IPS-18a (cell line): ENCODE data around the gene GGT6.
"Not testable (repeated sequence)": the region's sequence is repeated elsewhere in the genome, so short reads cannot be mapped to it uniquely, and the experiment has no call there.

Experiments
- H3K27ac ChIP-seq: one replicate; pipeline ENCODE4 v1.5.1; 2013; ENCODE audit warnings: low read length
- H3K27me3 ChIP-seq: one replicate; pipeline ENCODE4 v1.6.1; 2013; ENCODE audit warnings: mild to moderate bottlenecking, low read length; ENCODE audit not compliant: control insufficient read depth, insufficient read depth
- H3K36me3 ChIP-seq: one replicate; pipeline ENCODE4 v1.6.1; 2013; ENCODE audit warnings: low read depth, low read length; ENCODE audit not compliant: control insufficient read depth
- H3K4me1 ChIP-seq: one replicate; pipeline ENCODE4 v1.6.1; 2013; ENCODE audit warnings: low read depth, low read length; ENCODE audit not compliant: control insufficient read depth
- H3K4me3 ChIP-seq: one replicate; pipeline ENCODE4 v1.5.1; 2013; ENCODE audit warnings: low read length
- H3K9ac ChIP-seq: one replicate; pipeline ENCODE4 v1.6.1; 2013; ENCODE audit warnings: mild to moderate bottlenecking, low read length, moderate library complexity
- H3K9me3 ChIP-seq: one replicate; pipeline ENCODE4 v1.6.1; 2013; ENCODE audit warnings: low read depth, low read length; ENCODE audit not compliant: control insufficient read depth

Gene GGT6, protein sequence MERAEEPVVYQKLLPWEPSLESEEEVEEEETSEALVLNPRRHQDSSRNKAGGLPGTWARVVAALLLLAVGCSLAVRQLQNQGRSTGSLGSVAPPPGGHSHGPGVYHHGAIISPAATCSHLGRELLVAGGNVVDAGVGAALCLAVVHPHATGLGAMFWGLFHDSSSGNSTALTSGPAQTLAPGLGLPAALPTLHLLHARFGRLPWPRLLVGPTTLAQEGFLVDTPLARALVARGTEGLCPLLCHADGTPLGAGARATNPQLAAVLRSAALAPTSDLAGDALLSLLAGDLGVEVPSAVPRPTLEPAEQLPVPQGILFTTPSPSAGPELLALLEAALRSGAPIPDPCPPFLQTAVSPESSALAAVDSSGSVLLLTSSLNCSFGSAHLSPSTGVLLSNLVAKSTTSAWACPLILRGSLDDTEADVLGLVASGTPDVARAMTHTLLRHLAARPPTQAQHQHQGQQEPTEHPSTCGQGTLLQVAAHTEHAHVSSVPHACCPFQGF

DNA sequence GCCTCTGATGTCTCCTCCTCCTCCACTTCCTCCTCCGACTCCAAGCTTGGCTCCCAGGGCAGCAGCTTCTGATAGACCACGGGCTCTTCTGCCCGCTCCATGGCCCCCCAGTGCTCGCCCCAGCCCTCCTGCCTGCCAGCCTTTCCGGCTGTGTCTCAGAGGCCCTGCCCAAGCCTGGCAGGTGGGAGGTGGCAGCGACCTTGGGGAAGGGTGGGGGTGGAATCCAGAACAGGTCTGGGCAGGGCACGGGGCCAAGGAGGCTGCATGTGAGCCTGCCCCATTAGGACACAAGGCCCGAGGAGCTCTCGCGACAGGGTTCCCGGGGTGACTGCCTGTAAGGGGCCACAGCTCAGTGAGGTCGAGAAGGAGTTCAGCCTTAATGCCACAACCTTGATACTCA is at the start of gene GGT6:
Gene GGT6 (minus strand): TSS at position 157 of the 400 bp plus-strand sequence. CDS start 56 bp downstream, at position 101.
- no peak within 1 kb of the TSS for H3K4me3 ChIP-seq
- no peaks in the 10 kb centered on the region for H3K36me3 ChIP-seq
- no peaks in the 10 kb centered on the region for H3K27me3 ChIP-seq
- H3K9me3 ChIP-seq: no peaks in the 10 kb centered on the region
- no peak within 1 kb of the TSS for H3K9ac ChIP-seq
- H3K27ac ChIP-seq: no peak within 1 kb of the TSS
- H3K4me1 ChIP-seq: peaks cover 8% of the 10 kb centered on the region

DNA sequence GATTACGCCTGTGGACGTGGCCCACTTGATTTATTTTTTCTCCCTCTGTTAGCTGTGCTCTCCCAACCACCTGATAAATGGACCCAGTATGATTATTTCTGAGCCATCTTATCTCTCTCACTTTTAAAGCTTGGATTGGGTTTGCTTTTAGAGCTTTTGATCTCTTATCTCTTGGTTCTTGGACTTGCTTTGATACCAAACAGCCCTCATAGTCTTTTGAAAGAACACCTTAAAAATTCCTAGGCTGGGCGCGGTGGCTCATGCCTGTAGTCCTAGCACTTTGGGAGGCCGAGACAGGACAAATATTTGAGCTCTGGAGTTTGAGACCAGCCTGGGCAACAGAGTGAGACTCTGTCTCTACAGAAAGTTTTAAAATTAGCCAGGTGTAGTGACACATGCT is 49.8 kb upstream of the GGT6 start:
- Histone ChIP-seq H3K27me3 (no peaks in the 10 kb centered on the region), H3K36me3 (no peaks in the 10 kb centered on the region), H3K4me1 (peaks cover 7% of the 10 kb centered on the region), H3K27ac (no peak overlapping the region), H3K9ac (no peak overlapping the region), H3K4me3 (no peak overlapping the region), H3K9me3 (no peaks in the 10 kb centered on the region)

DNA sequence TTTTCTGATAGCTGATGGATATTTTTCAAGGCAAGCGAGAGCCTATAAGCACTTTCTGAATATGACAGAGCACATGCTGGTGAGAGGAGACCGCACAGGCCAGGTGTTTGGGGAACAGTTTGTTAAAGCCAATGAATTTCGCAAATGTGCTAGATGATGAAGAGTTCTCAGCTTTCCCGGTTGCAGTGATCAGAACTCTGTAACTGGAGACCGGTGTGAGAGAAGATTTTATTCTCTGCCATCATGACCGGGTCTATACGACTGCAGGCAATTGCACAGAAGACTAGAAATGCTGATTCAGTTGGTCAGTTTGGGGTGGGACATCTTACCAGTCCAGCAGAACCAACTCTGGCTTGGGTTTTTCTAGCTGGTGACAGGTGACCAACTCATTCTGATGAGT is 49.4 kb upstream of the GGT6 start:
- H3K27me3 ChIP-seq: no peaks in the 10 kb centered on the region
- no peaks in the 10 kb centered on the region for H3K9me3 ChIP-seq
- no peak overlapping the region for H3K27ac ChIP-seq
- H3K4me1 ChIP-seq: peaks cover 7% of the 10 kb centered on the region
- H3K9ac ChIP-seq: no peak overlapping the region
- H3K36me3 ChIP-seq: no peaks in the 10 kb centered on the region
- no peak overlapping the region for H3K4me3 ChIP-seq

DNA sequence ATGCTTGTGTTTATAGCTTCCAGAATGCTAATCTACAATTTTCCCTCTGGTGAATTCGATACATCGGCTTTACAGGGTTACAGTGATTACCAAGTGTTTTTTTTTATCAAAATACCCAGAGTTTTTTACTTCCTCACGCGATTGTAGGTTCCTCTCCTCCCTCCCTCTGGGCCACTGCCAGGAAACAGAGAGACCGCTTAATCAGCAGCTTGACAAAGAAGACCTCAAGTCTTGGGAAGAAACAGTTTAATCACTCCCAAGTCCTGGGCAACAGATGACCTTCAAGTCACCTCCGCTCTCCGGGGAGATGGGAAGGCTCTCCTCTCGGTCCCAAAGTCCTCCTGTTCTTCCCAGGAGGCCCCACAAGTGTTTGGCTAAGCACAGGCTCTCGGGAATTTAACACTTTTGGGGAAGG is 47.4 kb upstream of the GGT6 start:
- peaks cover 7% of the 10 kb centered on the region for H3K4me1 ChIP-seq
- H3K9ac ChIP-seq: no peak overlapping the region
- no peak overlapping the region for H3K4me3 ChIP-seq
- no peaks in the 10 kb centered on the region for H3K9me3 ChIP-seq
- H3K27ac ChIP-seq: no peak overlapping the region
- no peaks in the 10 kb centered on the region for H3K27me3 ChIP-seq
- no peaks in the 10 kb centered on the region for H3K36me3 ChIP-seq

DNA sequence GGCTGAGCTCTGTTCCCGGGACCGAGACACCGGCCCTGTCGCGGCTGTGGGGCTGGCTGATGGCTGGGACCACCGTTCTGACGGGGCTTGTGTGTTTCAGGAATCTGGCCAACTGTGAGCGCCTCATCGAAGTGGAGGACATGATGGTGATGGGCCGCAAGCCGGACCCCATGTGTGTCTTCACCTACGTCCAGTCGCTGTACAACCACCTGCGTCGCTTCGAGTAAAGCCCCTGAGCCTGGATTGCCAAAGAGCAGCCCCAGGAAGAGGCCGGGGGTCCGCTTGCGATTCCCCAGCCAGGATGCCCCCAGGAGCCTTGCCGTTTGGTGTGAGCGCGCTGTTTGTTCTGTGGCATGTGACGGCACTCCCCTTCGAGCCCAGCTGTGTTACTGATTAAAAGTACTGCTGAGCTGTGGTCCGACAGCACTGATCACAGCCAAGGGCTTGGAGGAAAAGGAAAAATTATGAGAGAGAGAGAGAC is 46.9 kb upstream of the GGT6 start:
- Histone ChIP-seq H3K9ac (no peak overlapping the region), H3K4me3 (no peak overlapping the region), H3K9me3 (no peaks in the 10 kb centered on the region), H3K27me3 (no peaks in the 10 kb centered on the region), H3K36me3 (no peaks in the 10 kb centered on the region), H3K27ac (no peak overlapping the region), H3K4me1 (peaks cover 7% of the 10 kb centered on the region)

DNA sequence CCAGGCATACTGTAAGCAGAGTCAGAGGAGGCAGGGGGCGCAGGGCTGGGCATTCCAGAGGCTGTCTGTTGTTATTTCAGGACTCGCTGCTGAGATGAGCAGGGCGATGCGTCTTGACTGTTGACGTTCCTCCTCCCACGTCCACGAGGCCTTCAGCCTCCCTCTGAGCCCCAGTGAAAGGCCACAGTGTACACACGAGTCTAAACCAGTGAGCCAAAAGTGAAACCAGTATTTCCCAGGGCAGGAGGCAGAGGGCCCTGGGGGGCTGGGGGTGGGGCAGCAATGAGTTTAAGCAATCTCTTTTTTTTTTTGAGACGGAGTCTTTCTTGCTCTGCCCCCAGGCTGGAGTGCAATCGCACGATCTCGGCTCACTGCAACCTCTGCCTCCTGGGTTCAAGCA is 45.4 kb upstream of the GGT6 start:
- H3K4me3 ChIP-seq: no peak overlapping the region
- peaks cover 7% of the 10 kb centered on the region for H3K4me1 ChIP-seq
- no peak overlapping the region for H3K27ac ChIP-seq
- no peak overlapping the region for H3K9ac ChIP-seq
- no peaks in the 10 kb centered on the region for H3K36me3 ChIP-seq
- no peaks in the 10 kb centered on the region for H3K9me3 ChIP-seq
- no peaks in the 10 kb centered on the region for H3K27me3 ChIP-seq

DNA sequence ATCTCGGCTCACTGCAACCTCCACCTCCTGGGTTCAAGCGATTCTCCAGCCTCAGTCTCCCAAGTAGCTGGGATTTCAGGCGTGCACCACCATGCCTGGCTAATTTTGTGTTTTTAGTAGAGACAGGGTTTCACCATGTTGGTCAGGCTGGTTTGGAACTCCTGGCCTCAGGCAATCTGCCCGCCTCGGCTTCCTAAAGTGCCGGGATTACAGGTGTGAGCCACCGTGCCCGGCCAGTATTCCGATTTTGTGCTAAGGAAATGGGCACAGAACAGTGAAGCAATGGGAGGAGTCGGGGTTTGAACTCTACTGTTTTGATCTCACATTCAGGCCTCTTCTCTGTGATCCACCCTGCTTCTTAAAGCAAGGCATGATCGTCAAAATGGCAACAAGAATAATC is 44.4 kb upstream of the GGT6 start:
- not testable (repeated sequence) for H3K36me3 ChIP-seq, H3K9ac ChIP-seq, H3K27ac ChIP-seq, H3K4me3 ChIP-seq, H3K27me3 ChIP-seq, H3K9me3 ChIP-seq
- H3K4me1 ChIP-seq: peaks cover 13% of the 10 kb centered on the region

DNA sequence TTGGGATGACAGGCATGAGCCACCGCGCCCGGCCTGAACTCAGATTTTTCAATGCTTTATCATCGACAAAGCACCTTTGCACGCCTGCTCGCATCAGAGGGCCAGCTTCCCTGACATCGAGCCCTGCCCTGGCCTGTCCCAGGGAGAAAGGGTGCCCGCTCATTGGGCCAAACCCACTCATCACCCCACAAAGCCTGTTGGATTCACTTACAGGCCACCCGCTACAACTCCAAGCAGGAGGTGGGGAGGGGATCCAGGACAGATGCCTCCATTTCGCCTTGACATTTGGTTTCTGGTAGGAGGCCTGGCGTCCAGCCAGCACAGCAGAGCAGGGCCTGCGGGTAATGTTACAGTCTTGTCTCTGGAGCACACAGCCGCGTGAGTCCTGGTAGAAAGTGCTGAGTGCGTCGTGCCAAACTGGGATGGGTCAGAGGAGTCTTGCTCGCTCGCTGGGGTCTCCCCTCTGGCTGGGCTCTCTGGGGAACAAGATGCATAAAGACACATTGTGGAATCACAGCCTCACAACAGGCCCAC is 43.8 kb upstream of the GGT6 start:
- H3K4me1 ChIP-seq: peaks cover 16% of the 10 kb centered on the region

DNA sequence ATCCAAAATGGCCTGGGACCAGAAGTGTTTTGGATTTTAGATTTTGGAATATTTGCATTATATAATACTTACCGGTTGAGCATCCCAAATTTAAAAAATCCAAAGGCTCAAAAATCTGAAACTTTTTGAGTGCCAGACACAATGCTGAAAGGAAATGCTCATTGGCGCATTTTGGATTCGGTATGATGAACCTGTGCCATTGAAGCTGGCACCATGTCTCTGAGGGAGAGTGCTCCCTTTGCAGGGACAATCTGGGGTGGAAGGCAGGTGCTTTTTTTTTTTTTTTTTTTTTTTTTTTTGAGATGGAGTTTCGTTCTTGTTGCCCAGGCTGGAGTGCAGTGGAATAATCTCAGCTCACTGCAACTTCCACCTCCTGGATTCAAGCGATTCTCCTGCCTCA is 41.7 kb upstream of the GGT6 start:
- H3K9me3 ChIP-seq: no peaks in the 10 kb centered on the region
- H3K27me3 ChIP-seq: no peaks in the 10 kb centered on the region
- no peak overlapping the region for H3K27ac ChIP-seq
- H3K36me3 ChIP-seq: no peaks in the 10 kb centered on the region
- H3K4me1 ChIP-seq: peaks cover 11% of the 10 kb centered on the region
- no peak overlapping the region for H3K4me3 ChIP-seq
- no peak overlapping the region for H3K9ac ChIP-seq

More for the DNA sequence above, 43.8 kb upstream of the GGT6 start:
- H3K27ac ChIP-seq: no peak overlapping the region
- H3K4me3 ChIP-seq: no peak overlapping the region
- H3K36me3 ChIP-seq: no peaks in the 10 kb centered on the region
- no peaks in the 10 kb centered on the region for H3K9me3 ChIP-seq
- H3K27me3 ChIP-seq: no peaks in the 10 kb centered on the region
- no peak overlapping the region for H3K9ac ChIP-seq

DNA sequence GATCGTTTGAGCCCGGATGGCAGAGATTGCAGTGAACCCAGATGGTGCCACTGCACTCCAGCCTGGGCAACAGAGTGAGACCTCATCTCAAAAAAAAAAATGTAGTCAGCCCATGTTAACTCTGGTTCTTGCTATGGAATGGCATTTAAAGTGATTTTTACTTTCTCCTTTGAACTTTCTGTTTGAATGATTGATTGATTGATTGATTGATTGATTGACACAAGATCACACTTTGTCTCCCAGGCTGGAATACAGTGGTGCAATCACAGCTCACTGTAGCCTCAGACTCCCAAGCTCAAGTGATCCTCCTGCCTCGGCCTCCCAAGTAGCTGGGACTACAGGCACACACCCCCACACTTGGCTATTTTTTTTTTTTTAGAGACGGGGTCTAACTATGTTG is 40.9 kb upstream of the GGT6 start:
- Histone ChIP-seq H3K27ac (no peak overlapping the region), H3K27me3 (no peaks in the 10 kb centered on the region), H3K4me3 (no peak overlapping the region), H3K4me1 (peaks cover 11% of the 10 kb centered on the region), H3K9me3 (no peaks in the 10 kb centered on the region), H3K9ac (no peak overlapping the region), H3K36me3 (no peaks in the 10 kb centered on the region)

DNA sequence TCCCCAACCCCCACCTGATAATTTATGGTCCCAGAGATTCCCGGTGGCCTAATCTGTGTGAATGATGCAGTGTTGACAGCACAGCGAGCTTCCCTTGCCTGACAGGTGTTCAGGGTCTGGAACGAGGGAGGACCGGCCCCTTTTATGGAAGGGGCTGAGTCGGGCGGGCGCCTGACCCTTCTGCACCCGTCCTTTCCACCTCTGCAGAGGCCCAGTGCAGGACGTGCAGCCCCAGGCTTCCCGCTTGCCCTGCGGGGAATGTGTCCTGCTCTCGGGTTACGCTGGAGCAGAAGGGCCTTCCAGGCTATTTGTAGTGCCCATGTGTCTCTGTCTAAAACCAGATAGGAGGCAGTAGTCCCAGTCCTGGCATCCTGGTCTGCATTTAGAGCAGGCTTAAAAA is 40.2 kb upstream of the GGT6 start:
- no peak overlapping the region for H3K27ac ChIP-seq
- no peaks in the 10 kb centered on the region for H3K9me3 ChIP-seq
- H3K27me3 ChIP-seq: no peaks in the 10 kb centered on the region
- peak overlapping the region; percentile 37 for H3K4me3 ChIP-seq
- H3K9ac ChIP-seq: no peak overlapping the region
- H3K4me1 ChIP-seq: peaks cover 11% of the 10 kb centered on the region
- no peaks in the 10 kb centered on the region for H3K36me3 ChIP-seq
